H1 (cell line): ENCODE results near the gene PTMA.

ENCODE experiments used
- CHD1 ChIP-seq: IDR thresholded peaks from 2 replicates; pipeline ENCODE4 v1.6.1; 2012; ENCODE audit warnings: low read depth, low read length, improper control_type of control experiment
- CTCF ChIP-seq, 3 experiments: IDR thresholded peaks; 1 replicate in 2 of 3; 2 replicates in 1 of 3; pipeline versions ENCODE4 v1.5.1 to v1.6.1; 2011; ENCODE audit warnings: low read length in 3 of 3, mild to moderate bottlenecking in 3 of 3, inconsistent platforms in 2 of 3, low read depth in 1 of 3, moderate library complexity in 1 of 3; ENCODE audit not compliant: insufficient read depth in 1 of 3; ENCODE audit errors: control extremely low read depth in 1 of 3
- EZH2 ChIP-seq: fragments of 200-600 bp; sonication (generic); IDR thresholded peaks from 2 replicates; pipeline ENCODE4 v1.7.1; 2012; ENCODE audit warnings: low read depth, mild to moderate bottlenecking, moderate library complexity, low read length, inconsistent platforms; ENCODE audit not compliant: severe bottlenecking
- RAD21 ChIP-seq, 2 experiments: IDR thresholded peaks in 1 of 2; conservative IDR thresholded peaks in 1 of 2; 2 replicates each; pipeline ENCODE4 v1.6.1; 2011; ENCODE audit warnings: low read depth in 2 of 2, low read length in 2 of 2, improper control_type of control experiment in 1 of 2, inconsistent platforms in 1 of 2, mild to moderate bottlenecking in 1 of 2, moderate library complexity in 1 of 2

DNA sequence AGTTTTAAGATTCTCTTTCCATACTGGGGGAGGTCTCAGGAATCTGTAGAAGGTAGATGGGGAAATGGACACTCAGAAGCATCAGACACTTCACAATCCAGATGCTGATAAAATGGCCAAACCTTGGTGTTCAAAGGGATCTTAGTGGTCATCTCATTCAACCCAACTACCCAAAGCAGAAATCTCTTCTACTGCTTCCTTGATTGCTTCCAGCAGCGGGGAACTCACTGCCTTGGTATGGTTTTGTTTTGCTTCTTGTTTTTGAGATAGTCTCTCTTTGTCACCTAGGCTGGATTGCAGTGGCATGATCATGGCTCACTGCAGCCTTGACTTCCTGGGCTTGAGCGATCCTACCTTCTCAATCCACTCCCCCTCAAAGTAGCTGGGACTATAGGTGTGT, 39.3 kb upstream of the PTMA start:
- TF ChIP-seq CHD1: no peak
- TF ChIP-seq RAD21 (IDR thresholded peaks at IDR 0.05 in 1 of 2, conservative IDR thresholded peaks at IDR 0.05 in 1 of 2; ENCODE audit: low read depth in 2 of 2, low read length in 2 of 2): no peak
- TF ChIP-seq CTCF (IDR thresholded peaks at IDR 0.05; ENCODE audit: control extremely low read depth in 1 of 3, insufficient read depth in 1 of 3, low read depth in 1 of 3, low read length in 3 of 3): no peak
- no peak for TF ChIP-seq EZH2
